Lung (tissue), 12 donors: Measurements from ENCODE around the gene BCL11A. TPM values are rescaled to one million over a fixed set of nuclear protein-coding genes. Genes with fewer than 3 reads are reported as not detected.

Source experiments
- ATAC-seq: fragments of 200-7000 bp; cut with Tn5 transposase; one replicate; pipeline ENCODE4 v1.9.1; 2020; ENCODE audit warnings: moderate number of reproducible peaks; ENCODE audit not compliant: insufficient read depth, low FRiP score
- DNase-seq, 3 donors: peaks; one replicate each; pipeline ENCODE4 v3.0.0-alpha.2; 2013 to 2017
- H3K27ac ChIP-seq, 2 donors: one replicate each; pipeline ENCODE4 v1.5.1; 2013; ENCODE audit warnings: mild to moderate bottlenecking in 2 of 2, moderate library complexity in 2 of 2, control low read depth in 1 of 2, inconsistent platforms in 1 of 2, low read depth in 1 of 2, low read length in 1 of 2
- H3K27me3 ChIP-seq, 3 donors: one replicate each; pipeline ENCODE4 v1.5.1; 2013; ENCODE audit warnings: low read length in 2 of 3; ENCODE audit not compliant: control insufficient read depth in 3 of 3, insufficient read depth in 3 of 3
- H3K36me3 ChIP-seq, 4 donors: one replicate each; pipeline ENCODE4 v1.5.1; 2013; ENCODE audit warnings: low read length in 4 of 4, mild to moderate bottlenecking in 1 of 4, moderate library complexity in 1 of 4; ENCODE audit not compliant: control insufficient read depth in 4 of 4, insufficient read depth in 4 of 4
- H3K4me1 ChIP-seq, 5 donors: one replicate each; pipeline ENCODE4 v1.5.1; 2013; ENCODE audit warnings: low read length in 5 of 5, mild to moderate bottlenecking in 2 of 5, moderate library complexity in 1 of 5; ENCODE audit not compliant: control insufficient read depth in 5 of 5, insufficient read depth in 5 of 5
- H3K4me3 ChIP-seq: one replicate; pipeline ENCODE4 v1.5.1; 2013; ENCODE audit warnings: mild to moderate bottlenecking, control low read depth, moderate library complexity
- H3K9ac ChIP-seq, 2 donors: one replicate each; pipeline ENCODE4 v1.5.1; 2013; ENCODE audit warnings: low read length in 2 of 2, control low read depth in 1 of 2; ENCODE audit not compliant: insufficient read depth in 1 of 2
- H3K9me3 ChIP-seq, 4 donors: one replicate each; pipeline ENCODE4 v1.5.1; 2013; ENCODE audit warnings: low read length in 3 of 4, mild to moderate bottlenecking in 1 of 4, moderate library complexity in 1 of 4; ENCODE audit not compliant: control insufficient read depth in 4 of 4, insufficient read depth in 3 of 4
- CTCF ChIP-seq: IDR thresholded peaks from 2 replicates; pipeline ENCODE4 v1.5.1; 2012; ENCODE audit warnings: mild to moderate bottlenecking; ENCODE audit errors: control extremely low read depth, extremely low read depth
- WGBS, 2 donors: extraction: QIAGEN DNeasy Blood & Tissue Kit; methylation state at CpG; one replicate each; pipeline ENCODE4 v1.1.7; 2013; 5-methylcytosine and 5-hydroxymethylcytosine counted together
- polyA plus RNA-seq, 2 donors: library from polyadenylated mRNA; stranded (reverse); fragments of 200-250 nt; gene quantifications; one replicate each; pipeline ENCODE4 v1.2.1, GENCODE V29; 2013
- total RNA-seq, 2 donors: library from RNA; depleted of rRNA in 1 of 2; stranded (reverse); fragments of >200 nt in 1 of 2; gene quantifications; one replicate each; pipeline ENCODE4 v1.2.1, GENCODE V29; 2014 to 2021
- donor health status: control.
- donor health status: control.
- donor health status: Bipolar disorder and iron deficiency.
- donor health status: healthy.
- donor health status: DM: yes; HTN: yes; CAD: no.

BCL11A gene
- total and polyA plus RNA-seq, 4 donors = 1.5 to 21.1 (median 4.7) TPM

- peaks cover 15 to 75% (median 74%) of the 10 kb centered on the region in 3 donors for H3K27me3 ChIP-seq
- H3K9ac ChIP-seq = no peak overlapping the region
- no peak for TF ChIP-seq CTCF
- no peak overlapping the region for H3K27ac ChIP-seq
- no peaks in the 10 kb centered on the region for H3K36me3 ChIP-seq
- DNase-seq (no peak), ATAC-seq (no peak)
- 89 to 93% methylated on average over 4 of the region's 4 CpGs for WGBS, 2 donors
- peaks cover 0 to 2% (median 0%) of the 10 kb centered on the region in 4 donors for H3K9me3 ChIP-seq
- no peak overlapping the region for H3K4me3 ChIP-seq
- peaks cover 0 to 12% (median 5%) of the 10 kb centered on the region in 5 donors for H3K4me1 ChIP-seq
These were observed 13.6 kb upstream of the BCL11A start for GRCh38 chr2:60567096-60567495.

- peak in 2 of 3 donors; percentile 62 to 73 for DNase-seq
- H3K27me3 ChIP-seq = peaks cover 15 to 68% (median 63%) of the 10 kb centered on the region in 3 donors
- ATAC-seq = no peak
These were observed 12.0 kb upstream of the BCL11A start for GRCh38 chr2:60565472-60565871.

GRCh38 chr2:60560734-60561644, 7.5 kb upstream of the BCL11A start:
- Histone ChIP-seq H3K4me3 (no peak overlapping the region), H3K27me3 (peaks cover 0 to 66% (median 58%) of the 10 kb centered on the region in 3 donors), H3K9me3 (no peaks in the 10 kb centered on the region), H3K27ac (no peak overlapping the region), H3K36me3 (no peaks in the 10 kb centered on the region), H3K9ac (no peak overlapping the region), H3K4me1 (peaks cover 0 to 12% (median 3%) of the 10 kb centered on the region in 5 donors)
- 76% methylated on average over 5 of the region's 5 CpGs for WGBS, 2 donors
- peak; percentile 67 for ATAC-seq
- peak; percentile 20 for TF ChIP-seq CTCF
- DNase-seq = no peak

More at GRCh38 chr2:60565472-60565871, 12.0 kb upstream of the BCL11A start:
- WGBS, 2 donors = 9 to 19% methylated on average over 3 of the region's 3 CpGs
- TF ChIP-seq CTCF = no peak
- Histone ChIP-seq H3K9ac (no peak overlapping the region), H3K4me3 (no peak overlapping the region), H3K4me1 (peaks cover 0 to 12% (median 5%) of the 10 kb centered on the region in 5 donors), H3K36me3 (no peaks in the 10 kb centered on the region), H3K27ac (no peak overlapping the region), H3K9me3 (peaks cover 0 to 1% (median 0%) of the 10 kb centered on the region in 4 donors)
